NCI-H1694 treated with DMSO at 0.1 percent for 48 hours (cell line): ENCODE measurements around the gene PRELID1.

Experiments
- DNase-seq: peaks from one replicate; lab custom pipeline; 2025; lab: John Stamatoyannopoulos, UW

Gene PRELID1

DNA sequence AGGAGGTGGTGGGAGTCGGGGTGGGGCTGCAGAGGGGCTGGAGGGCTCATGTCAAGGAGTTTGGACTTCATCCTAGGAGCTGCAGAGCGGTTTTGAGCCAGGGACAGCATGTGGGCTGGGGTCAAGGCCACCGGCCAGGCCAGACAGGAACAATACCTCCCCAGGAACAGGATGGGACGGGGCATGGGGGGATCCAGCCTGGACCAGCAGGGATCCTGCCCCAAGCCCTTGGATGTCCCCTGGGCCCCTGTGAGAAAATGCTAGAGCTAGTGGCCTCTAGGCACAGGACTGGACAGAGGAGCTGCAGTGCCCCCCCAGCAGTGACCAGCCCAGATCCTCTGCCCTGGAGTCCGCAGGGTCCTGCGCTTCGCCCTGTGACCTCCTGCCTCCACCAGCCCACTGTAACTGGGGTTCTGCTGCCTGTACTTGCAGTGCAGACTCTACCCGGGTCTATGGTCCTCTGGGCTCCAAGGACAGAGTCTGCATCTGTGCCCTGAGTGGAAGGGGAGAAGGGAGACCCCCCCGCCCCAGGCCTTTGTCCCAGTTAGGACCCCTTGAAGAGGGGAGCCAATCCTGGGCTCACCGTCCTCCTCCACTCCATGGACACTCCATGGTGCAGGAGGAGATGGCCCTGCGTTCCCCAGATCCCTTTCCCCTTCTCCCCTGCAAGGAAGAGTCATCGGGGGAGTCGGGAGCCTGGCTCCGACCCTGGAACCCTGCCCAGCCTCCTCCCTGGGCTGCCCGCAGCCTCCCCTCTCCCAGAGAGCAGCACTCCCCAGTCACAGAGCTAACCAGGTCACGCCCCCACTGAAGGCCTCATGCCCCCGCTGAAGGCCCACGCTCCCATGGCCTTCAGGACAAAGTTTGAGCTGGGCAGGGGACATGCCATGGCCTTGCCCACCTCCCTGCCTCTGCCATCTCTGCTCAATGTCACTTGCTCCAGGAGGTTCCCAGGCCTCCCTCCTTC, 11.1 kb downstream of the PRELID1 start:
- DNase-seq: no peak

DNA sequence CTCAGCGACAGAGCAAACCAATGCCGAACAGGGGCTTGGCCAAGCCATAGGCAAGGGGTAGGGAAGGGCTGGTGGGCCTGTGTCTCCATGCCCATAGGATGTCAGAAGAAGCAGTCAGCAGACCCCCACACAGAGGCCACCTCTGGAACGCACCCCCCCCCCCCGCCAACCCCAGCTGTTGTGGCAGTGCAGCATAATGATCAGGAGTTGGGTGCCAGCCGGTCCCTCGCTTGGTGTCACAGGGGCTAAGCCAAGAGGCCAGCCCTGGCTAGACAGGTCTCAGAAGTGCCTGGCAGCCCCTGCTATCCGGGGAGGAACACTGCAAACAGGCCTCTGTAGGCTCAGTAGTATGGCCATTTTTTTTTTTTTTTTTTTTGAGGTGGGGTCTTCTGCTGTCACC, 11.8 kb downstream of the PRELID1 start:
- DNase-seq: no peak

DNA sequence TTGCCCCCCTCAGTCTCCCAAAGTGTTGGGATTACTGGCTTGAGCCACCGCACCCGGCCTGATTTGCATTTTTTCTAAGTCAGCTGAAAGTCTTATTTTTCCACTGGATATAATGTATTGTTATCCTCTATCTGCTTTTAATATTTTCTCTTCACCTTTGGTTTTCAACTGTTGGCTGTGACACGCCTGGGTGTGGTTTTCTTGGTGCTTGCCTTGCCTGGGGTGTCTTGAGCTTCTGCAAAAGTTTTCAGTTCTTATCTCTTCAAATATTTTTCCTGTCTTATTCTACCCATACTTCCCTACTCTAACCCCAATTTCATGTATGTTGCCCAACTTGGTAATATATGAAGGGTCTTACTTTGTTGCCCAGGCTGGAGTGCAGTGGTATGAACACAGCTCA, 12.4 kb downstream of the PRELID1 start:
- no peak for DNase-seq

DNA sequence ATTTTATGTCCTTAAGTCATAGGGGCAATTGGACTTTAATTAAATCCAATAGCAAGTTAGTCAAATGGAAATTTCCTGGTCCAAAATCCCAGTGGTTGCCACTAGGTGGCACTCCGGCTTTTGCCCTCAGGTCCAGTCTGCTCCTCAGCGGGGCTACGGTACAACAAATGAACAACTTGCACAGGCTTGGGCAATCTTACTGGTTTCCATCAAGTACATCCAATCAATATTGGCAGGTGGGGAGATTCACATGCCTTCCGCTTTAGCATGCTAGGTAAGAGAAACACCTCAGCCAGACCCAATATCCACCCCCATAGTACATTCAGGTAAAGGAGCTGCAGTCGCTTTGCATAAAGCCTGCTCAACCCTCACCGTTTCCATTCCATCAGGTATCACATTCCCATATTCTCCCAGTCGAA, 14.4 kb downstream of the PRELID1 start:
- DNase-seq: peak; percentile 44

DNA sequence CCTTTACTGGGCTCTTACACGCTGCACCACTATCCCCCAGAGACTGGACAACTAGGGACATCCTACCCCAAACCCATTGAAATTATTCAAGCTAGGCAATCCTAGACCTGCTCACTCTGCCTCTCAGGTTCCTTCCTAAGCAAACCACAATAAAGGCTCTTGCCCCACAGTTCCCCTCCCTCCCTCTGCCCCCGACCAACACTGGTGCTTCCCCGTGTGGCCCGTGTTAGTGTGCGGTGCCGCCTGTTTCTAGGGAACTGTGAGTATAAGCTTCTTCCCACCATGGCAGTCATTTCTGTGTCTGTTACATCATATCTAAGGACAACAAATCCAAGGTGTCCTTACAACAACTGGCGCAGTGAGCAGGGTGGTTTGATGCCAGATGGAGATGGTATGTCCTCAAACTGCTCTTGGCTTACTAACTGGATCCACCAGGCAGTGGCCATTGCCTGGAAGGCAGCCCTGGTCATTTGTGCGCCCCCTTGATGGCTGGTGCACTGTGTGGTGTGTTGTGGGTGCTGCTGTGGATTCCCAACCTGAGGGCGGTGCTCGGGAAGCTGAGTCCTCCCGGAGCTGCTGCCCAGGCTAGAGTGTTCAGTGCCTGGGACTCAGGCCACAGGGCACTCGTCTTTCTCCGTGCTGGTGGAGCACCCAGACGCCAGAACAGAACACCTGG, 16.5 kb downstream of the PRELID1 start:
- DNase-seq: no peak

DNA sequence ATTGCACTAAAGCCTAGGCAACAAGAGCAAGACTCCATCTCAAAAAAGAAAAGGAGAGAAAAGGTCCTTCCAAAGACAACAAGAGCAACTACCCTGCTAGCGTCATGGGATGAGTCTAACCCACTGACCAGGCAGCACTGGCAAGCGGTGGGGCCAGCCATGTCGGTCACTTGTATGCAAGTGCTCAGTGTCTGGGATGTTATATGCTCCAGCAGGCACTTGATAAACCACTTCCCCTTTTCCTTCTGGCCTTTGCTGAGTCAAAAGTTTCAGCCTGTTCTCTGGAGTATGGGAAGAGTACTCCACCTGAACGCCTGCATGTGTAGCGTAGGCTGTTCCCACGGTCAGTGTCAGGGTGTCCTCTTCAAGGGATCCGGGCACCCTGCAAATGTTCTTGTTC, 17.3 kb downstream of the PRELID1 start:
- no peak for DNase-seq

DNA sequence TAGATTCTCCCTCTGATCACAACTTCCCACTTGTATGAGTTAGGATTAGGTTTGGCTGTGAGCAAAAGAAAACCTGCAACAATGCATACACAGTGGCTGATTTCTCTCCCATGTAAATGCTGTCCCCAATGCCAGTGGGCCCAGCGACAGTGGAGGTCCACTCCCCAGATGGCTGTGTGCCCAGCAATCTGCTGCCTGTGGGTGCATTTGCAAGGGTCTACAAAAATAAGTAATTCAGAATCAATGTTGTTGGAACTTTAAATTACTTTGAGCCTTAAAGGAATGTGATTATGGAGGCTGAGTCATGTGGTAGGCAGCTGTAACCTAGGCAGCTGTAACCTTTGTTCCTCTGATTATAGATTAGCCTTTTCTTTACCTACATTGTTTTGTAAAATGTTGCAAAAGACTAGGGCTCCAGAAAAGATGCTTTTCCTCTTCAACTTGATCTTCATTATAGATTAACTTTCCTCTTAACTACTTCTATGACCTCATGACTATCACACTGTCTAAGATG, 22.3 kb downstream of the PRELID1 start:
- DNase-seq: no peak

DNA sequence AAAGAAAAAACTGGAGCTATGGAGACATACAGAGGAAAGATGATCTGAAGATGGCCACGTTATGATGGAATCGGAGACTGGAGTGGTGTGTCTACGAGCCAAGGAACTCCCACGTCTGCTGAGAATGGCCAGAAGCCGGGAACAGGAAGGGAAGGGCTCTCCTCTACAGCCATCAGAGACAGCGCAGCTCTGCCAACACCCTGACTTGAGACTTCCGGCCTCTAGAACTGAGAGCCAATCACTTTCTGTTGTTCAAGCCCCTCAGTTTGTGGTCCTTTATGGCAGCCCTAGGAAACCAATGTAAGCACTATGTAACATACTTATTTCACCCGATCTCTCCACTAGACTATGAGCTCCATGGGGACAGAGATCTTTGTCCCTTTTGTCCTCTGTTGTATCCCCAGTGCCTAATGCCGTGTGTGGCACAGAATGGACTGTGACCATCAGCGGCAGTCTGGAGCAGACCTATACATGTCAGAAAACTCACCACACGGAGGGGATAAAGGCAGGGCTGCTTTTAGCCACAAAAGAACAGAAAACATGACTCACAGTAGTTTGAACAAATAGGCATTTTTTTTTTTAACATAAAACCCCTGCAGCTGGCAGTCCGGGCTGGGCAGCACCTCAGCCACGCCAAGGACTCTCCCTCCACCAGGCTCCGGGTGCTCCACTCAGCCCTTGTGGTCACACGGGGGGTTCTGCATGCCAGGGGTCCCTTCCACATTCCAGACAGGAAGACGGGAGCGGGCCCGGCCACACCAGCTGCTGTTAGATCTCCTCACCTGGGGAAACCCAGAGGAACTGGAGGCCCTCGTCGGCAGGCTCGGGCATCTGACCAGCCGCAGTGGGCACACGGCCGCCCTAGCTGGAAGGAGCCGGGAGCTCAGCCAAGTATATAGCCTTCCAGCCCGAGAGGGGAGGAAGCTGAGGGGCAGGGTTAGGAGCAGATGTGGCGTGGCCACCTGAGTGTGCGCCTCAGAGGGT, 24.2 kb downstream of the PRELID1 start:
- DNase-seq: no peak

DNA sequence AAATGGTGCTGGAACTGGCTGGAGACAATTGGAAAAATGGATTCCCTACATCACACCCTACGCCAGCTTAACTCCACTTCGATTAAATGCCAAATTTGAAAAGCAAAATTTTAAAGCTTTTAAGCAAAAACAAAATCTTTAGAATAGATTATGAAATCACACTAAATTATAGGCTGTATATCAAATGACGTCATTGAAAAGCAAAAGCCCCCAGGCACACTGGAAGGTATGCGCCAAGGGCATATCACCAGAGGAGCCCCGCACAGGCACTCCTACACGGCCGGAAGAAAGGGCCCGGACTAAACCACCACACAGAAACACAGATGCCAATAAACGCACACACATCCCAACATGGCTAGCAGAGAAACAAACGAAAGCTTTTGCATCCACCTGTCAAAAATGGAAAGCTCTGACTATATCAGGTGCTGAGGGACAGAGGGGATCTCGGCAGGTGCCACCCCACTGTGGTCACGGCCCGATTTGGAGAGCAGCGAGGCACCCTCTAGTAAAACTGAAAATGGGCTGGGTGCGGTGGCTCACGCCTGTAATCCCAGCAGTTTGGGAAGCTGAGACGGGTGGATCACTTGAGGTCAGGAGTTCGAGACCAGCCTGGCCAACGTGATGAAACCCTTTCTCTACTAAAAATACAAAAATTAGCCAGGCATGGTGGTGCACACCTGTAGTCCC, 25.1 kb downstream of the PRELID1 start:
- DNase-seq: no peak

DNA sequence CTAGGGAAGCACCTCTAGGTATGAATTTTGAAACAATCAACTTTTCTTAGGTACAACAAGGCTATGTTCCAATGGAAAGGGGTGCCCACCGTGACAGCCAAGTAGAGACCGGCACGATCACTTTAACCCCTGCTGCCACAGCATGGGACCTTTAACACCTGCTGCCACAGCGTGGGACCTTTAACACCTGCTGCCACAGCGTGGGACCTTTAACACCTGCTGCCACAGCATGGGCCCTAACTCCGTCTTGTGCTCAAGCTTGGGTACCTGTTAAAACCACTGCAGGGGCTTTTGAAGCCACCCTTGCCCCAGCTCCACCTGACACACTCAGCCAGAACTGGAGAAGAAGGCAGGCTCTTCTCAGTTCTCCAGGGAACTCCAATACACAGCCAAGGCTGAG, 26.3 kb downstream of the PRELID1 start:
- DNase-seq: no peak

DNA sequence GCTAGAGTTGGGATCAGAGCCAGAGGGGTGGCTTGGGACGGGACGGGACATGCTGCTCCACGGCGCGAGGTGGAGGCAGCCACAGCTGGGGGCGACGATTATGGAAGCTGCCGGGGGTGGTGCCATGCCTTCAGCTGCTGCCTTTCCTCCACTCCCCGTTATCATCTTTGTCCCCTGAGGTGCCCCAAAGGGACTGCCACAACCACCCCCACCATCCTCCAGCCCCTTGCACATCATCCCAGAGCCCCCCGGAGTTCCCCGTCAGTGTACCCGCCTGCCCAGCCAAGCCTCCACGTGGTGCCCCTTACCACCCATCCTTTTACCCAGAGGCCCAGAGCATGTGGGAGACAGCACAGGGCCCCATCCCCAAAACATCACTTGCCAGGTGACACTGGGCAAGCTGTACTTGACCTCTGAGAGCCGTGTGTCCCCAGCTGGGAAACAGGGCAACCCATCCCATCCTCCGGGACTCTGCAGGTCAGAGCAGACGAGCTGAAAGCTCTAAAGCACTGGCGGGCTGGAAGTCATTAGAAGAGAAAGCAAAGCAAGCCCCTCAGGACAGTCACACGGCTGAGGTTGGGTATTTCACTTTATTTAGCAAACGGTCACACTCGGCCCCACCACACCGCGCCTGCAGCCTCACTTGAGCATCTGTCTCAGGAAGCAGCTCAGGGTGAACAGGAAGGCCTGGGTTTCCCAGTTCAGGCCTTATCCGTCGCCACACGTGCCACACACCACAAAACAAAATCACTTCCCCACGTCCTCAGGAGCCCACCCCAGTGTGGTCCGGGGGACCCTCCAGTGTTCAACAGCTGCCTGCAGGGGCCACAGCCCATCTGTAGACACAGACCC, 27.6 kb downstream of the PRELID1 start:
- no peak for DNase-seq

DNA sequence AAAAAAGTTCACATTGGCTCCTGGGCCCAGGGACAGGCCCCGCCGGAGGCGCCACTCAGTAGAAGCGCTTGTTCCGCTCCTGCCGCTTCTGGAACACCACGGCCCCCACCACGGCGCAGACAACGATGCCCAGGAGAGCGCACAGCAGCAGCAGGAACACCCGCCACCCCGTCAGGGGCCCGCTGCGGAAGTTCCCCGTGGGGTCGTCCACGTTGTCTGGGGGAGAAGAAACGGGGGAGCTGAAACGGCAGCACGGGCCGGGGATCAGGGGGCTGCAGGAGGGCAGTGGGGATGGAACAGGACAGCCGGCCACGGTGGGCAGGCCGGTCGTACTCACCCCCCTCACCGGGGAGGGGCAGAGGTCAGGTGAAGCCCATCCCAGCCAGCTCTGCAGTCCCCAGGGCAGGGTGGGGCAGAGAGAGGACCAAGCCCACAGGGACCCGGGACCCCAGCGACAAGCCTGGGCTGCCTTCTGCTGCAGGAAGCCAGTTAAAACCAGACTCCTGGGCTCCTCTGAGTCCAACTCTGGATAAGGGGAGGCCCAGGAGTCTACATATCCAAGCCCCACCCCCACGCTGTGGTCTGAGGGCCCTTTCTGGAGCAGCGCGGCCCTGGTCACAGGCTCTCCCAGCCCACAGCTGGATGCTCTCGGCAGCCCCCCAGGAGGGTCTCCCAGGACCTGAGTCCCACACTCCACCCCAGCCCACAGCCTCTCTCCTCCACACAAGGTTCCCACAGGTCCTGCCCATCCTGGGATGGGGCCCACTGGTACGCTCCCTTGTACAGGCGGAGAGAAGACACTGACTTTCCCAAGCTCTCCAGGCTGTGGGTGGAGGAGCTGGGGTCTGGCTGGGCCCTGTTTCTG, 28.7 kb downstream of the PRELID1 start:
- DNase-seq: no peak

DNA sequence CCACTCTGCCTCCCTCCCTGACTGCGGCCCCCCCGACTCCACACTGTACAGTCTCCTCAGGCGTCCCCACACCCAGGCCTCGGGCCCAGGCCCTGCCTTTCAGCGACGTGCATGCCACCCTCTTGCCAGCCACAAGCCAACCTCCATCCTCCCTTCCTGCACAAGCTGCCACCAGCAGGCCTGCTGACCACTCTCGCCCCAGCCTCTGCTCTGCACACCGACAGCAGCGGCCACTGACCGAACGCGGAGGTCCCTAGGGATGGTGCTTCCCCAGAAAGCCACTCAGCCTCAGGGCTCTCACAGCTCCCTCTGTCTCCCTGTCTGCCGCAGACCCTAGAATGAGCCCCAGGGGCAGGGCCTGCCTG, 29.3 kb downstream of the PRELID1 start:
- DNase-seq: no peak

DNA sequence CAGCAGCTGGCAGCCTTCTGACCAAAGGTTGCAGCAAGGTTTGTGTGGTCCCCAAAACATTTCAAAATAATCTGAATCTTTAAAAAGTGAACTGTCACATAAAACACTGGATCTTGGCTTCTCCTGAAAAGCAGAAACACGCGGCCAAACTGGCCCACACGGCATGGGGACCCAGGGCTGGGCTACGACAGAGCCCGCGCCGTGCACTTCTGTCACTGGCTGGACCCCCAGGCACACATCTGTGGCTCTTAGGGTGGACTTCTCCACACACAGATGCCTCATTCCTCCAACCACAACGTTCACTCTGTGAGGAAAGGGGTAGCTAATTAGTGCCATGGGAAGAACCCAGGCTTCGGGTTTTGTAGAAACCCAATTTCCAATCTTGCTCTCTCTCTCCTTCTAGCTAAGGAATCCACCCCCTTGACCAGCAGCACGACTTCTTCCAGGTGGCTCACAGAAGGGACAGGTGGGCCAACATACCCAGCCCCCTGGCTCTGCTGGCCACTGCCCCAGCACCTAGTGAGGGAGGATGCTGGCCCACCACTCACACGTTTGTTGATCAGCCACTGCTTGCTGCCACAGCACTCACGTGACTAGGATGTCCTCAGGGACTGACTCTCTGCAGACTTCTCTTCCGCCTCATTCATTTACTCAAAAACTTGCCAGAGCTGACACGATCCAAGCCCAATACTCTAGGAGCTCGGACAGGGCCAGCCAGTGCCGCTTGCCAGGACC, 30.0 kb downstream of the PRELID1 start:
- DNase-seq: no peak

DNA sequence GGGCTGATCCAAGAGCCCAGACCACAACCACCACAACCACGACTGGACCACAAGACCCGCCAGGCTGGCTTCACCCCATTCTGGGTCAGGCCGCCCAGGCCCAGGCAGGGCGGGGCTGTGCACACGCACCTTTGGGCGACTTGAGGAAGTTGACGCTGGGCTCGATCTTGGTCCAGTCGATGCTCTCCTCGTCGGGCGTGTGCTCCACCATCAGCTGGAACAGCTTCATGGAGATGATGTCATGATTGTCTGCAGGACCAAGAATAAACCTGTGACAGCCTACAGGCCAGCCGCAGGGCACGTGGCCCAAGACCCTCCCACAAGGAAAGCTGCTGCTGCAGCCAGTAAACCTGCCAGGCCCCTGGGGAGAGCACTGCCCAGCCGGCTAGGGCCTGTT, 30.6 kb downstream of the PRELID1 start:
- DNase-seq: no peak

DNA sequence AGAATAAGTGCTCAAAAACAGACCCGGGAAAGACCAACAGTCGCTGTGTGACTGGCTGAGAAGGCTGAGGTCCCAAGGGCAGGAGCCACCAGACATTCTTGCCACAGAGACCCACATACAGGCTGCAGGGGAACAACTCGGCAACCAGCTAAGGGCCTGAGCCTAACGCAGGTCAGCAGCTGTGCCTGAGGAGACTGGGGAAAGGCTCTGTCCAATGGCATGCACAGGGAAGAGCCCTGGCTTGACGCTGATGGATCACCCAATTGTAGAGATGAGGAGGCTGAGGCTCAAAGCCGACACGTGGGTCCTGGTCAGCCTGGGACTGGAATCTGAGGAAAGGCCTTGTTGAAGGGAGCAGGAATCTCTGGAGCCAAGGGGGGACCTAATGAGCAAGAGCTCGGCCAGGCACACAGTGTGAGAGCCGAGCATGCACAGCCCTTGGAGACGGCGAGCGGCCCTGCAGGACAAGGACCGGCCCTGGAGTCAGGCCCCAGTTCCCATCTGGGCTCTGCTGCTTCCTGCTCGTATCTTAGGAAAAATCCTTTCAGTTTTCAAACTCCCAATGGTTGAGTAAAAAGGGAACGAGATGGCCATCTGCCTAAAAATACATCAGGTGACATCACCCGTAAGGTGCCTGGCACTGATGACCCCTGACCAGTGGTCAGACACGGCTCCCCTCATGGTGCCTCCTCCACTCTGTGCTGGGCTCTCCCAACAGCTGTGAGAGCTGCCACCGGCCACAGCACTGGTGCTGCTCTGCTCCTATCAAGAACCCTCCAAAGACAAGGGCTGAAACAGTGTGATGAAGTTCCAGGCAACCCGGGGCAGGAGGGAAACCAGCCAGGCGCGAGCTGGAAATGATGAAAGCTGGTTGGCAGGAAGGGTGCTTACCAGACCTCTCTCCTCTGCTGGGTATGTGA, 31.4 kb downstream of the PRELID1 start:
- no peak for DNase-seq

DNA sequence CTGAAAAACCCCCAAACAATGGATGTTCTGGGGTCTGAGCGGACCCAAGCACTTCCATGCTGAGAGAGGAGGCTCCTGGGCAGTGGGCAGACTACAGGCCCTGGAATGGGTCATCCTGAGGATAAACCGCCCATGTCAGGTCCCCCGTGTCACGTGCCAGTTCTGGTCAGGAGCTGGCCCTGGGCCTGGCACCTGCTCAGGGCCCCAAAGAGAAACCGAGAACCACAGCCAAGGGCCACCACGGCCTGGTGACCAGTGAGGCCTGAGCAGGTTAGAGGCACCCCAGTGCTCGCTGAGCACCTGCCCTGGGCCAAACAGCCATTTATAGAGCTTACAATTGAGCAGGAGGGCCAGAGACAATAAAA, 32.1 kb downstream of the PRELID1 start:
- no peak for DNase-seq

DNA sequence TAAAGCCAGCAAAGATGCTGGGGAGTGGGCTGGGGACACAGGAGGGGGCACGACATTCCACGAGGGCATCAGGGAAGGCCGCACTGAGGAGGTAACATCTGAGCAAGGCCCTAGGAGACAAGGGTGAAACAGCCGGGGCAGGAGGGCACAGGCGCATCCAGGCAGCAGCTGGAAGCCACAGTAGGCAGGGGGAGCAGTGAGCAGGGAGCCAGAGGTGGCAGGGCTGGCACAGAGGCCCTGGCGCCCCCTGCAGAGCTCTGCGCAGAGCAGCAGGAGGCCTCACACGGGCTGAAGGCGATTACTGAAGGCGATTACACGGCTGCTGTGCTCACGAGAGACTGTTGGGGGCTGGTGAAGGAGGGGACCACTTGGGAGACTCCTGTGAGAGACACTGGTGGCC, 32.5 kb downstream of the PRELID1 start:
- peak; percentile 51 for DNase-seq
